ENCODE results near the gene IGLON5. TPM values are rescaled to one million over a fixed set of nuclear protein-coding genes. Genes with fewer than 3 reads are reported as not detected.

Gene IGLON5
- total RNA-seq, 1 experiment from 2014 or later = not detected

DNA sequence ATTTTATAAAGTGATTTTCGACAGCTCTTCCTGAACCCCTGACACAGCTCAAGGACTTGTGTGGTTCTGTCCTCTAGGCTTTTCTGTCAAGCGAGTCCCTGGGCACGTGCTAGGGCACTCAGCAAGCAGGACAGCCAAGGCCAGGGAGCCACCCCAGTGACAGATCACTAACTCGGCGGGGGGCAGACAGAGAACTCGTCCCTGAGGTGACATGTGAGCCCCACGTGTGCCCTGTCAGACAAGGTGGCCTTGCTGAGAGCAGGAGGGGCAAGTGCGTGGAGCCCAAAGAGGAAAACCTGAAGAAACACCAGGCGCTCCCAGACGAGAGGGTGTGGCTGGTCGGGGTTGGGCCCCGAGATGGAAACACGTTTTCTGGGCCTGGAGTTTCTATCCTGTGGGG, 49.8 kb downstream of the IGLON5 start:
- Mint-ChIP-seq H3K27me3 (ENCODE audit: insufficient read depth, unreplicated experiment) (no peaks in the 10 kb centered on the region), H3K27ac (ENCODE audit: unreplicated experiment) (peak overlapping the region; percentile 36), H3K9me3 (ENCODE audit: unreplicated experiment) (no peaks in the 10 kb centered on the region), H3K36me3 (ENCODE audit: insufficient read depth, unreplicated experiment) (peaks cover 39% of the 10 kb centered on the region), H3K4me1 (ENCODE audit: low read depth, unreplicated experiment) (peaks cover 51% of the 10 kb centered on the region), H3K4me3 (ENCODE audit: unreplicated experiment) (no peak overlapping the region)
- no peaks in the 10 kb centered on the region for H3K27me3 ChIP-seq (replicated peaks; ENCODE audit: control insufficient read depth, insufficient read depth, low read length)
- no TSS peak for BruUV-seq (replicated peaks)
- no peak overlapping the region for H3K4me3 ChIP-seq (ENCODE audit: low read depth, low read length)
- POLR2A ChIA-PET = no interaction called here
- TF ChIP-seq, protein P1, sequence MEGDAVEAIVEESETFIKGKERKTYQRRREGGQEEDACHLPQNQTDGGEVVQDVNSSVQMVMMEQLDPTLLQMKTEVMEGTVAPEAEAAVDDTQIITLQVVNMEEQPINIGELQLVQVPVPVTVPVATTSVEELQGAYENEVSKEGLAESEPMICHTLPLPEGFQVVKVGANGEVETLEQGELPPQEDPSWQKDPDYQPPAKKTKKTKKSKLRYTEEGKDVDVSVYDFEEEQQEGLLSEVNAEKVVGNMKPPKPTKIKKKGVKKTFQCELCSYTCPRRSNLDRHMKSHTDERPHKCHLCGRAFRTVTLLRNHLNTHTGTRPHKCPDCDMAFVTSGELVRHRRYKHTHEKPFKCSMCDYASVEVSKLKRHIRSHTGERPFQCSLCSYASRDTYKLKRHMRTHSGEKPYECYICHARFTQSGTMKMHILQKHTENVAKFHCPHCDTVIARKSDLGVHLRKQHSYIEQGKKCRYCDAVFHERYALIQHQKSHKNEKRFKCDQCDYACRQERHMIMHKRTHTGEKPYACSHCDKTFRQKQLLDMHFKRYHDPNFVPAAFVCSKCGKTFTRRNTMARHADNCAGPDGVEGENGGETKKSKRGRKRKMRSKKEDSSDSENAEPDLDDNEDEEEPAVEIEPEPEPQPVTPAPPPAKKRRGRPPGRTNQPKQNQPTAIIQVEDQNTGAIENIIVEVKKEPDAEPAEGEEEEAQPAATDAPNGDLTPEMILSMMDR (IDR thresholded peaks at IDR 0.05; ENCODE audit: insufficient read depth in 1 of 2, low read depth in 1 of 2, low read length in 1 of 2, severe bottlenecking in 1 of 2, unreplicated experiment in 1 of 2) = no peak
- peaks cover 1% of the 10 kb centered on the region; the same call in 1 of the 2 replicates for H3K36me3 ChIP-seq (ENCODE audit: control insufficient read depth, insufficient read depth, low read length)
- DNase-seq = no peak
- CTCF ChIA-PET = no interaction called here
- peaks cover 56% of the 10 kb centered on the region for H3K4me1 ChIP-seq
- no peaks in the 10 kb centered on the region for H3K9me3 ChIP-seq
- intact Hi-C loops (cut with micrococcal nuclease; ENCODE audit: unreplicated experiment) = no loop called here

DNA sequence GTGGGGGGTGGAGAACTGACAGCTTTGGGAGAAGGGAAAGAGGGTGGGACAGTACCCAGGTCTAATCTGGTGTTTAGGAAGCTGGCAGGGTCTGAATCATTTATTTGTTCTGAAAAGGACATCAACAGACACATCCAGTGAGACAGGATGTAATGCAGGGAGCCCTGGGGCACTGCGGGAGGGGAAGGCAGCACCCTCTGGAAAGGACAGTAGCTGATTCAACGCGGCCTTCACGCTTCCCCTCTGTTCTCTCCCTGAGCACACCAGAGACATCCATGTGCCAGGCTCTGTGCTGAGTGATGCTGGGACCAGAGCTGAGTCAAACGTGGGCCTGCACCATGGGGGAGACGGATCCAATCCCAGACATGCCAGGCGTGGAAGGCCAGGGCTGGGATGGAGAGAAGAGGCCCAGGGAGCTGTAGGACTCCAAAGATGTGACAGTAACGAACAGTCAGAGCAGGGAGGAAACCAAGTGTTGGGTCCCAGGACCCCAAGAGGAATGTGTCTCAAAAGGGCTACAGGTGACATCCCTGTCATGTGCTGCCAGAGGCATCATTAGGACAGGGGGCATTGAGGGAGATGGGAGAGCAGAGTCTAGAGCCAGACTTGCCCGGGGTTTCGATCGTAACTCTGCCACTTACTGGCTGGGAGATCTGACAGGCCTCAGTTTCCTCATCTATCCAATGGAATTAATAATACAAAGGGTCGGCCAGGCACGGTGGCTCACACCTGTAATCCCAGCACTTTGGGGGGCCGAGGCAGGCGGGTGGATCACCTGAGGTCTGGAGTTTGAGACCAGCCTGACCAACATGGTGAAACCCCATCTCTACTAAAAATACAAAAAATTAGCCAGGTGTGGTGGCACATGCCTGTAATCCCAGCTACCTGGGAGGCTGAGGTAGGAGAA, 53.0 kb downstream of the IGLON5 start:
- no peak for DNase-seq
- peaks cover 39% of the 10 kb centered on the region for H3K4me1 Mint-ChIP-seq (ENCODE audit: low read depth, unreplicated experiment)
- no TSS peak for BruUV-seq (replicated peaks)
- peaks cover 39% of the 10 kb centered on the region for H3K36me3 Mint-ChIP-seq (ENCODE audit: insufficient read depth, unreplicated experiment)
- TF ChIP-seq, protein P1 (IDR thresholded peaks at IDR 0.05; ENCODE audit: insufficient read depth in 1 of 2, low read depth in 1 of 2, low read length in 1 of 2, severe bottlenecking in 1 of 2, unreplicated experiment in 1 of 2) = no peak
- no peak overlapping the region for H3K4me3 ChIP-seq (ENCODE audit: low read depth, low read length)
- H3K36me3 ChIP-seq (ENCODE audit: control insufficient read depth, insufficient read depth, low read length) = 0 out of 2 replicates have a peak, but pooled peaks cover 1% of the 10 kb centered on the region
- H3K27me3 ChIP-seq (replicated peaks; ENCODE audit: control insufficient read depth, insufficient read depth, low read length) = no peaks in the 10 kb centered on the region
- H3K4me1 ChIP-seq = peaks cover 55% of the 10 kb centered on the region
- CTCF ChIA-PET = interaction anchor here (1.9 kb wide), 1 partner anchor 10 kb away, joined by 8 read pairs; no protein-coding TSS in a partner anchor
- H3K27ac Mint-ChIP-seq (ENCODE audit: unreplicated experiment) = peak overlapping the region; percentile 100
- H3K27me3 Mint-ChIP-seq (ENCODE audit: insufficient read depth, unreplicated experiment) = no peaks in the 10 kb centered on the region
- no peaks in the 10 kb centered on the region for H3K9me3 Mint-ChIP-seq (ENCODE audit: unreplicated experiment)
- POLR2A ChIA-PET = no interaction called here
- no peaks in the 10 kb centered on the region for H3K9me3 ChIP-seq
- H3K4me3 Mint-ChIP-seq (ENCODE audit: unreplicated experiment) = peak overlapping the region; percentile 94
- intact Hi-C loops (cut with micrococcal nuclease; ENCODE audit: unreplicated experiment) = no loop called here

DNA sequence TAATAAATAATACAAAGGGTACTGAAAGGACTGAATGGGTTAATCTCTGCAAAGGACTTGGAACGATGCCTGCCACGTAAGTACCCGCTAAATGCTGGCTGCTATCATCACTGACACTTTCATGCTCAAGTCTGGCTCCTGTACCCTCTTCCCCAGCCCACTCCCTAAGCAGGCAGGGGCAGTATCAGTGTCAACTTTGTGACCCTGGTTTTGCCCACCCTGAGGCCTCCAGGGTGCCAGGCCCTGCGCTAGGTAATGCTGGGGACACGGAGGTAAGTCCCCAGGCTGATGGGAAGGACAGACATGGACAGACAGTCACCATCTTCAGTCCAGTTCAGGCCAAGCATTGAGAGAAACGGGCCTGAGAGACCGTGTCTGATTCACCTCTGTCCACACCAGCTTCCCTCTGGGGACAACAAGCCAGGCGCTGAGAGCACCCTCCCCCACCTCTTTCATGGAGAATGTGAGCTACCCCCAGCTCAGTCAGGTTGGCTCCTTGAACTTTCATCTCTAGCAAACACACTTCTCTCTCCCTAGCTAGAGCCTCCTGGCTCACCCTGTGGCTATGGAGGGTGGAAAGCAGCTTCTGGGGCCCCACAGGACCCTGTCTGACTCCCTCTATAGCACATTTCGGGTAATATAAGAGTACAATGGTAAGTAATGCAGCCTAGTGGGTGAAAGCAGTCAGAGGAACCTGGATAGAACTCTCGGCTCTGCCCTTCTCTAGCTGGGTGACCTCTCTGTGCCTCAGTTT, 53.9 kb downstream of the IGLON5 start:
- BruUV-seq (replicated peaks) = no TSS peak
- TF ChIP-seq, protein P1 (IDR thresholded peaks at IDR 0.05; ENCODE audit: insufficient read depth in 1 of 2, low read depth in 1 of 2, low read length in 1 of 2, severe bottlenecking in 1 of 2, unreplicated experiment in 1 of 2) = no peak
- H3K36me3 Mint-ChIP-seq (ENCODE audit: insufficient read depth, unreplicated experiment) = peaks cover 38% of the 10 kb centered on the region
- no peaks in the 10 kb centered on the region for H3K9me3 ChIP-seq
- no peaks in the 10 kb centered on the region for H3K27me3 Mint-ChIP-seq (ENCODE audit: insufficient read depth, unreplicated experiment)
- H3K9me3 Mint-ChIP-seq (ENCODE audit: unreplicated experiment) = no peaks in the 10 kb centered on the region
- intact Hi-C loops (cut with micrococcal nuclease; ENCODE audit: unreplicated experiment) = no loop called here
- DNase-seq = peak; percentile 70 to 83
- 0 out of 2 replicates have a peak, but pooled peaks cover 1% of the 10 kb centered on the region for H3K36me3 ChIP-seq (ENCODE audit: control insufficient read depth, insufficient read depth, low read length)
- ChIA-PET CTCF (interaction anchor here (0.5 to 1.6 kb wide), 4 partner anchors 11 to 291 kb away, joined by 4 to 24 read pairs (median 8); no protein-coding TSS in a partner anchor), POLR2A (interaction anchor here (0.5 to 1.7 kb wide), 7 partner anchors 8 to 229 kb away, joined by 3 to 52 read pairs (median 11); partner anchors contain the start of gene VSIG10L)
- no peaks in the 10 kb centered on the region for H3K27me3 ChIP-seq (replicated peaks; ENCODE audit: control insufficient read depth, insufficient read depth, low read length)
- peaks cover 50% of the 10 kb centered on the region for H3K4me1 ChIP-seq
- H3K4me1 Mint-ChIP-seq (ENCODE audit: low read depth, unreplicated experiment) = peaks cover 39% of the 10 kb centered on the region
- H3K4me3 ChIP-seq (ENCODE audit: low read depth, low read length) = peak overlapping the region; percentile 77
- H3K27ac Mint-ChIP-seq (ENCODE audit: unreplicated experiment) = peak overlapping the region; percentile 100
- peak overlapping the region; percentile 94 for H3K4me3 Mint-ChIP-seq (ENCODE audit: unreplicated experiment)

All from Caco-2 (cell line).